Spinal cord (tissue), 10 donors: ENCODE measurements around the gene TBC1D4. TPM values are rescaled to one million over a fixed set of nuclear protein-coding genes. Genes with fewer than 3 reads are reported as not detected.

Experiments used
- DNase-seq, 6 donors: peaks; one replicate each; pipeline versions ENCODE4 v3.0.0 to v3.0.0-alpha.2; 2013 to 2015; ENCODE audit warnings: low spot score in 6 of 6, low read depth in 4 of 6
- H3K27ac ChIP-seq: one replicate; pipeline ENCODE4 v1.5.1; 2013; ENCODE audit warnings: low read depth, low read length, control low read depth
- H3K27me3 ChIP-seq: one replicate; pipeline ENCODE4 v1.6.1; 2013; ENCODE audit warnings: low read length; ENCODE audit not compliant: control insufficient read depth, insufficient read depth
- H3K36me3 ChIP-seq: one replicate; pipeline ENCODE4 v1.6.1; 2013; ENCODE audit warnings: low read length; ENCODE audit not compliant: control insufficient read depth, insufficient read depth
- H3K4me1 ChIP-seq: one replicate; pipeline ENCODE4 v1.6.1; 2013; ENCODE audit warnings: low read length; ENCODE audit not compliant: control insufficient read depth, insufficient read depth
- H3K4me3 ChIP-seq: one replicate; pipeline ENCODE4 v1.5.1; 2013; ENCODE audit warnings: low read depth, low read length, control low read depth
- H3K9me3 ChIP-seq: one replicate; pipeline ENCODE4 v1.6.1; 2013; ENCODE audit warnings: low read length; ENCODE audit not compliant: control insufficient read depth, insufficient read depth
- WGBS: methylation state at CpG from one replicate; pipeline ENCODE4 v1.1.5; 2013; ENCODE audit warnings: missing lambda C conversion rate; ENCODE audit not compliant: insufficient coverage; 5-methylcytosine and 5-hydroxymethylcytosine counted together
- polyA plus RNA-seq, 2 donors: library from polyadenylated mRNA; unstranded; fragments of 120-200 nt; gene quantifications; one replicate each; pipeline ENCODE4 v1.2.1, GENCODE V29; 2013; ENCODE audit not compliant: insufficient read length in 2 of 2
- total RNA-seq, 2 donors: library from RNA; depleted of rRNA in 1 of 2; stranded (reverse); fragments of 120-200 nt in 1 of 2; fragments of >200 nt in 1 of 2; gene quantifications; one replicate each; pipeline versions ENCODE4 v1.2.3 to v1.2.4, GENCODE V29; 2013 to 2014
- donor health status: healthy.

TBC1D4 gene
- total and polyA plus RNA-seq, 4 donors: 11.1 to 19.2 (median 13.1) TPM

- peak in 1 of 6 donors; percentile 14 for DNase-seq
- Histone ChIP-seq H3K9me3 (no peaks in the 10 kb centered on the region), H3K36me3 (no peaks in the 10 kb centered on the region), H3K4me3 (no peak overlapping the region), H3K4me1 (no peaks in the 10 kb centered on the region), H3K27me3 (no peaks in the 10 kb centered on the region), H3K27ac (no peak overlapping the region)
- WGBS: no CpG with 5 or more reads among the region's 9 CpGs
Observed at GRCh38 chr13:75384879-75385707, 96.9 kb downstream of the TBC1D4 start.

- Histone ChIP-seq H3K4me3 (no peak overlapping the region), H3K27ac (no peak overlapping the region), H3K9me3 (no peaks in the 10 kb centered on the region), H3K4me1 (no peaks in the 10 kb centered on the region), H3K27me3 (no peaks in the 10 kb centered on the region), H3K36me3 (no peaks in the 10 kb centered on the region)
- WGBS: 100% methylated on average over 1 of the region's 6 CpGs
- no peak for DNase-seq
Observed at GRCh38 chr13:75383064-75383715, 98.8 kb downstream of the TBC1D4 start.

- Histone ChIP-seq H3K27me3 (no peaks in the 10 kb centered on the region), H3K4me1 (no peaks in the 10 kb centered on the region), H3K27ac (no peak overlapping the region), H3K9me3 (no peaks in the 10 kb centered on the region), H3K4me3 (no peak overlapping the region), H3K36me3 (no peaks in the 10 kb centered on the region)
- no CpG with 5 or more reads among the region's 1 CpG for WGBS
- no peak for DNase-seq
Observed at GRCh38 chr13:75378301-75378700, 103.7 kb downstream of the TBC1D4 start.

GRCh38 chr13:75376792-75377402 lies 105.1 kb downstream of the TBC1D4 start:
- no peaks in the 10 kb centered on the region for H3K27me3 ChIP-seq
- H3K9me3 ChIP-seq: no peaks in the 10 kb centered on the region
- DNase-seq: no peak
- no peak overlapping the region for H3K4me3 ChIP-seq
- no peaks in the 10 kb centered on the region for H3K4me1 ChIP-seq
- no peak overlapping the region for H3K27ac ChIP-seq
- 61% methylated on average over 3 of the region's 6 CpGs for WGBS
- no peaks in the 10 kb centered on the region for H3K36me3 ChIP-seq

GRCh38 chr13:75375329-75375728 lies 106.6 kb downstream of the TBC1D4 start:
- Histone ChIP-seq H3K9me3 (no peaks in the 10 kb centered on the region), H3K4me3 (no peak overlapping the region), H3K27me3 (no peaks in the 10 kb centered on the region), H3K27ac (no peak overlapping the region), H3K36me3 (no peaks in the 10 kb centered on the region), H3K4me1 (no peaks in the 10 kb centered on the region)
- no peak for DNase-seq
- 100% methylated on average over 1 of the region's 2 CpGs for WGBS

GRCh38 chr13:75373988-75374387 lies 108.0 kb downstream of the TBC1D4 start:
- no peak overlapping the region for H3K4me3 ChIP-seq
- H3K4me1 ChIP-seq: no peaks in the 10 kb centered on the region
- 77% methylated on average over 3 of the region's 5 CpGs for WGBS
- H3K9me3 ChIP-seq: no peaks in the 10 kb centered on the region
- H3K36me3 ChIP-seq: no peaks in the 10 kb centered on the region
- DNase-seq: no peak
- no peaks in the 10 kb centered on the region for H3K27me3 ChIP-seq
- no peak overlapping the region for H3K27ac ChIP-seq

GRCh38 chr13:75372923-75373841 lies 108.8 kb downstream of the TBC1D4 start:
- no peaks in the 10 kb centered on the region for H3K27me3 ChIP-seq
- H3K9me3 ChIP-seq: no peaks in the 10 kb centered on the region
- WGBS: 51% methylated on average over 3 of the region's 13 CpGs
- no peak overlapping the region for H3K4me3 ChIP-seq
- H3K4me1 ChIP-seq: peaks cover 4% of the 10 kb centered on the region
- no peak for DNase-seq
- no peaks in the 10 kb centered on the region for H3K36me3 ChIP-seq
- H3K27ac ChIP-seq: no peak overlapping the region

GRCh38 chr13:75372517-75372916 lies 109.5 kb downstream of the TBC1D4 start:
- Histone ChIP-seq H3K9me3 (no peaks in the 10 kb centered on the region), H3K27ac (no peak overlapping the region), H3K4me3 (no peak overlapping the region), H3K36me3 (no peaks in the 10 kb centered on the region), H3K27me3 (no peaks in the 10 kb centered on the region), H3K4me1 (peaks cover 4% of the 10 kb centered on the region)
- peak in 2 of 6 donors; percentile 79 to 86 for DNase-seq
- WGBS: 14% methylated on average over 1 of the region's 1 CpG

- Histone ChIP-seq H3K4me1 (peaks cover 4% of the 10 kb centered on the region), H3K4me3 (no peak overlapping the region), H3K9me3 (no peaks in the 10 kb centered on the region), H3K36me3 (no peaks in the 10 kb centered on the region), H3K27ac (no peak overlapping the region), H3K27me3 (no peaks in the 10 kb centered on the region)
- DNase-seq: no peak
Observed at GRCh38 chr13:75371203-75371602, 110.8 kb downstream of the TBC1D4 start.
